NCI-H2227 (cell line): ENCODE data around the gene LTB.

Experiments used
- DNase-seq: peaks from one replicate; lab custom pipeline; 2025; ENCODE audit not compliant: unreplicated experiment; lab: John Stamatoyannopoulos, UW

Gene LTB

GRCh38 chr6:31531771-31532643, 50.2 kb downstream of the LTB start:
- no peak for DNase-seq

GRCh38 chr6:31531162-31531561, 51.1 kb downstream of the LTB start:
- no peak for DNase-seq

GRCh38 chr6:31530659-31531058, 51.6 kb downstream of the LTB start:
- DNase-seq: no peak
